Activated T-cell treated with anti-CD3 and anti-CD28 coated beads, Interleukin-2, amount 50 U/mL, for 4 hours (primary cell): ENCODE data around the gene CYP27B1. TPM values are rescaled to one million over a fixed set of nuclear protein-coding genes. Genes with fewer than 3 reads are reported as not detected.

Experiments
- ATAC-seq, 2 donors: fragments of 200-7000 bp; cut with Tn5 transposase; one replicate each; pipeline ENCODE4 v1.10.0; 2021
- DNase-seq: peaks from one replicate; pipeline ENCODE4 v3.0.0-alpha.2; 2020
- H3K27me3 Mint-ChIP-seq: one replicate; pipeline ENCODE4 v1.8.0; 2021; ENCODE audit warnings: low read depth, mixed read lengths
- H3K36me3 Mint-ChIP-seq: one replicate; pipeline ENCODE4 v1.8.0; 2022; ENCODE audit warnings: mixed read lengths; ENCODE audit not compliant: insufficient read depth
- H3K4me1 Mint-ChIP-seq: one replicate; pipeline ENCODE4 v1.8.0; 2021; ENCODE audit warnings: low read depth, mixed read lengths
- H3K4me3 Mint-ChIP-seq: one replicate; pipeline ENCODE4 v1.8.0; 2021; ENCODE audit warnings: mild to moderate bottlenecking, moderate library complexity, mixed read lengths
- H3K9me3 Mint-ChIP-seq: one replicate; pipeline ENCODE4 v1.8.0; 2021; ENCODE audit warnings: mixed read lengths
- total RNA-seq, 3 donors: library from RNA; stranded (reverse); gene quantifications; one replicate each; pipeline ENCODE4 v1.2.1, GENCODE V29; 2021

CYP27B1 gene
- 10 to 100 TPM; 18.4 to 19.6 (median 19.5) TPM for total RNA-seq

DNA sequence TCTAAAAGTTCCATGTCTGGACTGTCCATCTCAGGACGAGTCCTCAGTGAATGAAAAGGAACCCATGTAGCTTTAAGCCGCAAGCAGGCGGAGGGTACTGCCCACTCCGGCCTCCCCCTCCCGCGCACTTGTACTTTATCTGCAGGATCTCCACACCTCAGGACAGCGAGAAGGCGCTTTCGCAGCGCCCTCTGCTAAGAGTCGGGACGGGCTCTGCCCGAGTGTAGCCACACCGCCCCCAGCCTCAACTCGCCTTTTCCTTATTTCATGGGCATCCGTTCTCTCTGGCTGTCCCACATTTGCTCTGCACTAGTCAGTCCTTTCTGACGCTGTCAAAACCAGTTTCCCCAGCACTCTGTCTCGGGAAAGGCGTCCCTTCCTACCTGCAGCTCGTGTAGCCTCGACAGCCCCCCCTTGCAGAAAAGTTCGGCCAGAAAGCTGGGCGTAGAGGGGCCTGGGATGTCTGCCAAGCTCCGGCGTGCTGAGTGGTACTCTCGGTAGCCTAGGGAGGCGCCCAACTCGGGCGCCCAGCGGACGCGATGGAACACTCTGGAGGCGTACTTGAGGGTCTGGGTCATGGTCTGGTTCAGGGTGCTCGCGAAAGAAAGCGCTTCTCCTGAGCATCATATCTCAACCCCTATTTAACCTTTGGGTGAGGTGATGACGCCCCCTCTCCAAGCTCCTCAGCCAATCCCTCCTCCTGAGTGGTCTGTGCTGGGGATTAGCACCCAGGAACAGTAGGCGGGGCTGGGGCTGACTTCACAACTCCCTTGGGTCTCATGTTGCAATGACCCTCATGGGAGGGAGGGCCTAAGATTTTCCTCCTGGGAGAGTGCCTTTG is at the start of gene CYP27B1:
CYP27B1 (minus strand) TSS at position 615 of the 841 bp plus-strand sequence; CDS start at position 578, 37 bp downstream.
- Mint-ChIP-seq H3K4me1 (peaks cover 42% of the 10 kb centered on the region), H3K4me3 (peak within 1 kb of the TSS; percentile 90), H3K27me3 (peaks cover 26% of the 10 kb centered on the region), H3K36me3 (peaks cover 33% of the 10 kb centered on the region), H3K9me3 (no peaks in the 10 kb centered on the region)
- ATAC-seq (peak in 1 of 2 donors; percentile 3), DNase-seq (no peak)

- peaks cover 7% of the 10 kb centered on the region for H3K36me3 Mint-ChIP-seq
- H3K4me3 Mint-ChIP-seq: no peak overlapping the region
- no peaks in the 10 kb centered on the region for H3K9me3 Mint-ChIP-seq
- no peaks in the 10 kb centered on the region for H3K27me3 Mint-ChIP-seq
- ATAC-seq: no peak
- no peaks in the 10 kb centered on the region for H3K4me1 Mint-ChIP-seq
- no peak for DNase-seq
Observed at GRCh38 chr12:57816001-57816854, 49.4 kb upstream of the CYP27B1 start.

DNA sequence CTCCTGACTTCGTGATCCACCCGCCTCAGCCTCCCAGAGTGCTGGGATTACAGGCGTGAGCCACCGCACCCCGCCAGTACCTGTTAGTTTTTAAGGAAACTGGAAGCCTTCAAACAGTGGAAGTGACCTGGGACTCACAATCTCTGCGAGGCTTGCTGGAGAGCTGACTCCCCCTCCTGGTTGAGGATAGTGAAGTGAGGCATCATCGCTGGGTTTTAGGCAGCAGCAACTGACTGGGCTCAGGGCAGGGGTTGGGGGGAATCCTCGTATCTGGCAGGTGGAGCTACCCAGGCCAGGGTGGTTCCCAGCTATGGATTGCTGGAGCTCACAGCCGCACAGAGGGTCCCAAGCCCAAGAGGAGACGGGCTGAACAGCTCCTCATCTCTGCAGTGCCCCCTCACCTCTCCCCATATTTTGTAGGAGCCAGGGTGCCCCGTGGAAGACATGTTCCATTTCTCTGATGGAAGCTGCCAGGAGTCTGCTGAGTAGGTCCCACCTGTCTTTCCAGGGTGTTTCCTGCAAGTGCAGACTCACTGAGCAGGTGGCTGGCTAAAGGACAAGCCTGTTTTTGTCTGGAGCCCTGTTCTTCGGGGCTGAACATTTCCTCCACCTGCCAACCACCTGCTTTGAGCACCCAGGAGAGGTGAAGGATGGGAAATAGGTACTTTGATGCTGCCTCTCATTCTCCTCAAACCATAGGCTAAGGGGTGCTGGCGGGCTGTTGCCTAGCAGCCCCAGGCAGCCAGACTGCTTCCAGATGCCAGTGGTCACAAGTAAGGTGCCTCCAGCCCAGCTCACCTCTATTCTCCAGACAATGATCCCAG is 48.5 kb upstream of the CYP27B1 start:
- ATAC-seq: peak in 1 of 2 donors; percentile 88

DNA sequence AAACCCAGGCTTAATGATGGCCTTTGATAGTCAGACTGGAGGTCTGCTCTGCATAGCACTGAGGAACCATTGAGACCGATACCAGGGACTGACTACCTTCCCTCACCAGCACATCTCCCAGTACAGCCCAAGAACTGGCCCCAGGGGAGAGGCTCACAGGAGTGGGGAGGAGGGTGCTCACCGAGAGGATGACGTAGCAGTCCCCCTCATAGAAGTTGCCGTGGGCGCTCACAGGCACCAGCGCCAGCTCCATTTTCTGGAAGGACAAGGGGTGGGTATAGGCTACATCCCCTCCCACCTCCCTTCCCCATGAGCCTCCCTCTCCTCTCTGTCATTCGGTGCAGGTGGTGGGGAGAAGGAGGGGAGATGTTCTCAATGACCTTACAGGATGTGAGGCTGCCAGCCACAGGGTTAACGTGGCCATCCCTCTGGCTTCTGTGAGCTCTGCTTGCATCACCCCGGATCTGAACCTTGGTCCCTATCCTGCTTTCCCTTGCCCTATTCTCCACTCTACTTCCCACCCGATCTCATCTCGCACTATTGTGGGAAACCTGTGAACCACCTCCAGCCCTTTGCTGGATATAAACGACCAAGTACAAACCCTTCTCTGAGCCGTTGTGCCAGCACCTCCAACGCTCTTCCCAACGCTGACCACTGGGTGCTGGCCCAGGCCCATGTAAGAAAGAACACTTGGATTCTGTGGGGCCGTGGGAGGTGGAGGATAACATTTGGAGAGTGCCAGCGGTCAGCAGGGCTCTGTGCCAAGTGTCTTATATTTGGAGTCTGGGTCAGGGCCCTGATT is 47.3 kb upstream of the CYP27B1 start:
- Mint-ChIP-seq H3K9me3 (no peaks in the 10 kb centered on the region), H3K4me3 (no peak overlapping the region), H3K27me3 (no peaks in the 10 kb centered on the region), H3K36me3 (peaks cover 6% of the 10 kb centered on the region), H3K4me1 (no peaks in the 10 kb centered on the region)
- DNase-seq: no peak
- ATAC-seq: no peak

More for the DNA sequence above, 48.5 kb upstream of the CYP27B1 start:
- DNase-seq: no peak
- Mint-ChIP-seq H3K4me3 (no peak overlapping the region), H3K27me3 (no peaks in the 10 kb centered on the region), H3K4me1 (no peaks in the 10 kb centered on the region), H3K36me3 (peaks cover 7% of the 10 kb centered on the region), H3K9me3 (no peaks in the 10 kb centered on the region)

DNA sequence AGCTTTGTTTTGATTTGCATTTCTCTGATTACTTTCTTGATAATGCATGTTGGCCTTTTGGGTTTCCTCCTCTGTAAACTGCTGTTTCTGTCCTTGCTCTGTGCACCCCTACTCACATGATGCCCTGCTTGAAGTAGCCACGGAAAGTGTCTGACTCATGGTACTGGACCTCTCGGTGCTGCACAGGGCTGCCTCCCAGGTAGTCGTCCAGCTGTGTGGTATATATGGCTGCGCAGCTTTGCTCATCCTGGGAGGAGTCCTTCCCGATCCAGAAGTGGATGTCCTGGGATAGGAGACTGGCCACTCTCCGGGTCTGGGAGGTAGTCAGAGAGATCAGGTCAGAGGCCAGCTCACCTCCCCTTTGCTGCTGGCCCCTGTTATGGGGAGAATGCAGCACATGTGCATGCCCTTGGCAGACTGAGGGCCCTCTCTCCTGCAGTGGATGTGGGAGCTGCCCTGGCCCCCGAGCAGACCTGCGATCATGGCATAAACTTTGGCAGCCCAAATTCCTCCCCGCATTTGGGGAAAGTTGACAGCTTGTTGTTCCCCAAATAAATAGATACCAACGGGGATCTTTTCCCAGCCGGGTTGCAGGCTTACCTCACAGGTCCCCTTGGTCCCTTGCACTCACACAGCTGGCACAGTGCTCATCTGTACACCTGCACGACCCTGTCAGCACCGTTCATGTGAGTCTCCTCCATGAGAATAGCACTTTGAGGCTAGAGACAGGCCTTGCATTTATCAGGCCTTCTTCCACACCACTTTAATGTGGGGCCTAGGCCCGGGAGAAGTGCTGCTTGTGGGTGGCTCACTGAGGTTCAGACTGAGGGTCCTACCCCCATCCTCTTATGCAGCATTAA is 46.5 kb upstream of the CYP27B1 start:
- Mint-ChIP-seq H3K4me3 (no peak overlapping the region), H3K4me1 (no peaks in the 10 kb centered on the region), H3K27me3 (no peaks in the 10 kb centered on the region), H3K9me3 (no peaks in the 10 kb centered on the region), H3K36me3 (peaks cover 6% of the 10 kb centered on the region)
- no peak for ATAC-seq
- DNase-seq: no peak

DNA sequence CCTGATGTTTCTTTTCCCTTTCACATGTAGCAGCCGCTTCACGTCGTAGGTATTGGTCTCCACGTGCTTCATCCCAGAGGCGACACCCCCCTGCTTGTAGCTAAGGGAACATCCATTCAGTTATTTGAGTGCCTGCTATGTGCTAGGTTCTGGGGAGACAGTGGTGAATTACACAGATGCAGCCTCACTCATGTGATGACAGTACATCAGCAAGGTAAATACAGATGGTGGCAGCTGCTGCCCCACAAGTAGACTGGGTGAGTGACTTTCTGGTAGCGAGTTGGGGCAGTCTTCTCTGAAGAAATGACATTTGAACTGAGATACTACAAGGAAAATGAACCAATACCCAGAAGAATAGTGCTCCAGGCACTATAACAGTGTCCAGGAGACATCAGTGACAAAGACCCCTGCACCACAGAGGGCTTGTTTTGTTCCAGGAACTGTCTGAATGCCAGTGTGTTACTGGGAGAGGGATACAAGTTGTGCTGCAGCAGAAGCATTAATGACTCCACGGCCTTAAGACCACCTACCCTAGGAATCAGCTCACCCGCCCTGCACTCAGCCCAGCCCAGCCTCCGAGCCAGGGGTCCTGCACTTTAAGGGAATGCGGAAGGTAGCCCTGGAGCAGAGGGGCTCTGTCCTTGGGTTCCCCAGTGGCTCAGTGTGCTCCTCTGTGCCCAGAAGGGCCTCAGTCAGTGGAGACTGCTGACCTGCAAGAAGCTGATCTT is 44.3 kb upstream of the CYP27B1 start:
- ATAC-seq (no peak), DNase-seq (no peak)
- no peaks in the 10 kb centered on the region for H3K9me3 Mint-ChIP-seq
- no peaks in the 10 kb centered on the region for H3K27me3 Mint-ChIP-seq
- H3K4me1 Mint-ChIP-seq: no peaks in the 10 kb centered on the region
- no peak overlapping the region for H3K4me3 Mint-ChIP-seq
- peaks cover 10% of the 10 kb centered on the region for H3K36me3 Mint-ChIP-seq

- Mint-ChIP-seq H3K4me3 (no peak overlapping the region), H3K36me3 (peaks cover 10% of the 10 kb centered on the region), H3K27me3 (no peaks in the 10 kb centered on the region), H3K9me3 (no peaks in the 10 kb centered on the region), H3K4me1 (no peaks in the 10 kb centered on the region)
- DNase-seq (no peak), ATAC-seq (no peak)
Observed at GRCh38 chr12:57810450-57810849, 43.6 kb upstream of the CYP27B1 start.

- H3K4me1 Mint-ChIP-seq: no peaks in the 10 kb centered on the region
- no peak for DNase-seq
- no peaks in the 10 kb centered on the region for H3K27me3 Mint-ChIP-seq
- peaks cover 10% of the 10 kb centered on the region for H3K36me3 Mint-ChIP-seq
- no peak for ATAC-seq
- H3K9me3 Mint-ChIP-seq: no peaks in the 10 kb centered on the region
- no peak overlapping the region for H3K4me3 Mint-ChIP-seq
Observed at GRCh38 chr12:57809425-57809824, 42.5 kb upstream of the CYP27B1 start.

DNA sequence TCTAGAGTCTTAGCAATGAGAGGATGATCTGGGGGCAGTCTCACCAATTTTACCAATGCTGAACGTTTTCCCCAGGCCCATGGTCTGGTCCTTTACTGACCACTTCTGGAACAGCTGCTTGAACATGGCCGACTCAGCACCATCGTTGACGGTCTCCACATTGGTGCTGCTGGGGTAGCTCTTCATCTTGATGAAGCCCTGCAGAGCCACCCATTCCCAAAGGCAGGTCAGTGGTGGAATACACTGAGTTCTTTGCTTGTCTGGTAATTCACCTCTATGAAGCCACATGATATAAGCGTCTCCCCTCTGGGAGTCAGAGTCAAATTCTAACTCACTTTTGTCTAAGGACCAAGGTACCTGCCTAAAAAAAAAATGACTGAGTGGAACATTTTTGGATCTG is 41.5 kb upstream of the CYP27B1 start:
- Mint-ChIP-seq H3K27me3 (no peaks in the 10 kb centered on the region), H3K4me1 (no peaks in the 10 kb centered on the region), H3K36me3 (peaks cover 12% of the 10 kb centered on the region), H3K9me3 (no peaks in the 10 kb centered on the region), H3K4me3 (no peak overlapping the region)
- ATAC-seq (no peak), DNase-seq (no peak)

DNA sequence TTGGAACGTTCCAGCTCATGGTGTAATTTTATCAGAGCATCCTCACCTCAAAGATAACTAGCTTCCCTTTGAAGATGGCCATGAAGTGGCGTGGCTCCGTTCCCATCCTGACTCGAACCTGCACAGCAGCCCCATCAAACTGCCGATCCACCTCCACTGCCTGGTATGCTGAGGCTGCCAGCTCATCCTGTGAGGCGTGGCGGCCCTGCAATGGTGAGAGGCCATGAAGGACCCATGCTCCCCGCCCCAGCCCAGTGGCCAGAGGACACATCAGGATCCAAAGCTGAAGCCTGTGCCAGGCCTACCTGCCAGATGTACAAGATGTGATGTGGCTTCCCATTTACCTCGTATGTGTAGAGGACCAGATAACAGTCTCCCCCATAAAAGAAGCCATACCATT is 40.4 kb upstream of the CYP27B1 start:
- no peaks in the 10 kb centered on the region for H3K27me3 Mint-ChIP-seq
- no peak for ATAC-seq
- no peaks in the 10 kb centered on the region for H3K9me3 Mint-ChIP-seq
- H3K4me3 Mint-ChIP-seq: no peak overlapping the region
- peaks cover 17% of the 10 kb centered on the region for H3K36me3 Mint-ChIP-seq
- H3K4me1 Mint-ChIP-seq: no peaks in the 10 kb centered on the region
- no peak for DNase-seq

DNA sequence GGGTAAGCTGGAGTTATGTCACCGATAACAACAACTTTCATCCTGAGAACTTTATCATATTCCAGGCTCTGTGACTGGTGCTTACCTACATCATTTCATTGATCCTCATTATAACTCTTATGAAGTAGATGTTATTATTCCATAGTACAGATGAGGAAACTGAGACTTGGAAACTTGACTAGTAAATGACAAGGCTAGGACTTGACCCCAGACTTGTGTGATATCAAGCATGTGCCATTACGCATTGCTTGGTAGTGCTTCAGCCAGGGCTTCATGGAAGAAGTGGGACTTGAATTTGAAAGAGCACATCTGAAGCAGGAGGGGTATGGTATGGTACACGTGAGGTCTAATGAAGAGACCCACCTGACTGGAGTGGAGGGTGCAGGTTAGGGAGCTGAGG is 39.8 kb upstream of the CYP27B1 start:
- no peak overlapping the region for H3K4me3 Mint-ChIP-seq
- peaks cover 15% of the 10 kb centered on the region for H3K36me3 Mint-ChIP-seq
- H3K27me3 Mint-ChIP-seq: no peaks in the 10 kb centered on the region
- DNase-seq (no peak), ATAC-seq (no peak)
- no peaks in the 10 kb centered on the region for H3K4me1 Mint-ChIP-seq
- no peaks in the 10 kb centered on the region for H3K9me3 Mint-ChIP-seq

- Mint-ChIP-seq H3K4me3 (no peak overlapping the region), H3K27me3 (no peaks in the 10 kb centered on the region), H3K4me1 (no peaks in the 10 kb centered on the region), H3K36me3 (peaks cover 24% of the 10 kb centered on the region), H3K9me3 (no peaks in the 10 kb centered on the region)
- DNase-seq (peak; percentile 18), ATAC-seq (peak in 1 of 2 donors; percentile 34)
Observed at GRCh38 chr12:57803319-57803893, 36.5 kb upstream of the CYP27B1 start.
